ENCODE data around the gene GAREM2.

GRCh38 chr2:26224095-26224494 is 51.2 kb downstream of the GAREM2 start:
- TF ChIP-seq ZFP41 (tag by site-specific recombination; IDR thresholded peaks at IDR 0.05; ENCODE audit: borderline replicate concordance) = no peak
- TF ChIP-seq CTCF (tag by site-specific recombination; IDR thresholded peaks at IDR 0.05) = no peak
- TF ChIP-seq, protein P1, sequence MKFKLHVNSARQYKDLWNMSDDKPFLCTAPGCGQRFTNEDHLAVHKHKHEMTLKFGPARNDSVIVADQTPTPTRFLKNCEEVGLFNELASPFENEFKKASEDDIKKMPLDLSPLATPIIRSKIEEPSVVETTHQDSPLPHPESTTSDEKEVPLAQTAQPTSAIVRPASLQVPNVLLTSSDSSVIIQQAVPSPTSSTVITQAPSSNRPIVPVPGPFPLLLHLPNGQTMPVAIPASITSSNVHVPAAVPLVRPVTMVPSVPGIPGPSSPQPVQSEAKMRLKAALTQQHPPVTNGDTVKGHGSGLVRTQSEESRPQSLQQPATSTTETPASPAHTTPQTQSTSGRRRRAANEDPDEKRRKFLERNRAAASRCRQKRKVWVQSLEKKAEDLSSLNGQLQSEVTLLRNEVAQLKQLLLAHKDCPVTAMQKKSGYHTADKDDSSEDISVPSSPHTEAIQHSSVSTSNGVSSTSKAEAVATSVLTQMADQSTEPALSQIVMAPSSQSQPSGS (tag by site-specific recombination; IDR thresholded peaks at IDR 0.05; ENCODE audit: low read depth) = no peak
- no peak for TF ChIP-seq ZNF561 (tag by site-specific recombination; IDR thresholded peaks at IDR 0.05; ENCODE audit: borderline replicate concordance)
- TF ChIP-seq, protein P2, sequence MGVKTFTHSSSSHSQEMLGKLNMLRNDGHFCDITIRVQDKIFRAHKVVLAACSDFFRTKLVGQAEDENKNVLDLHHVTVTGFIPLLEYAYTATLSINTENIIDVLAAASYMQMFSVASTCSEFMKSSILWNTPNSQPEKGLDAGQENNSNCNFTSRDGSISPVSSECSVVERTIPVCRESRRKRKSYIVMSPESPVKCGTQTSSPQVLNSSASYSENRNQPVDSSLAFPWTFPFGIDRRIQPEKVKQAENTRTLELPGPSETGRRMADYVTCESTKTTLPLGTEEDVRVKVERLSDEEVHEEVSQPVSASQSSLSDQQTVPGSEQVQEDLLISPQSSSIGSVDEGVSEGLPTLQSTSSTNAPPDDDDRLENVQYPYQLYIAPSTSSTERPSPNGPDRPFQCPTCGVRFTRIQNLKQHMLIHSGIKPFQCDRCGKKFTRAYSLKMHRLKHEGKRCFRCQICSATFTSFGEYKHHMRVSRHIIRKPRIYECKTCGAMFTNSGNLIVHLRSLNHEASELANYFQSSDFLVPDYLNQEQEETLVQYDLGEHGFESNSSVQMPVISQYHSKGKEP (tag by site-specific recombination; IDR thresholded peaks at IDR 0.05) = no peak
- no peak for TF ChIP-seq ZNF707 (tag by site-specific recombination; IDR thresholded peaks at IDR 0.05)
- TF ChIP-seq ZNF473 (tag by site-specific recombination; IDR thresholded peaks at IDR 0.05) = no peak
